Bone marrow (tissue), 2 donors: Measurements from ENCODE around the gene KIAA0319L.
"Not testable (repeated sequence)": the region's sequence is repeated elsewhere in the genome, so short reads cannot be mapped to it uniquely, and the experiment has no call there.

Source experiments
- DNase-seq, 2 donors: peaks; one replicate each; lab custom pipeline; 2025; lab: John Stamatoyannopoulos, UW

KIAA0319L gene

GRCh38 chr1:35580949-35581388, 23.8 kb upstream of the KIAA0319L start:
- no peak for DNase-seq

DNA sequence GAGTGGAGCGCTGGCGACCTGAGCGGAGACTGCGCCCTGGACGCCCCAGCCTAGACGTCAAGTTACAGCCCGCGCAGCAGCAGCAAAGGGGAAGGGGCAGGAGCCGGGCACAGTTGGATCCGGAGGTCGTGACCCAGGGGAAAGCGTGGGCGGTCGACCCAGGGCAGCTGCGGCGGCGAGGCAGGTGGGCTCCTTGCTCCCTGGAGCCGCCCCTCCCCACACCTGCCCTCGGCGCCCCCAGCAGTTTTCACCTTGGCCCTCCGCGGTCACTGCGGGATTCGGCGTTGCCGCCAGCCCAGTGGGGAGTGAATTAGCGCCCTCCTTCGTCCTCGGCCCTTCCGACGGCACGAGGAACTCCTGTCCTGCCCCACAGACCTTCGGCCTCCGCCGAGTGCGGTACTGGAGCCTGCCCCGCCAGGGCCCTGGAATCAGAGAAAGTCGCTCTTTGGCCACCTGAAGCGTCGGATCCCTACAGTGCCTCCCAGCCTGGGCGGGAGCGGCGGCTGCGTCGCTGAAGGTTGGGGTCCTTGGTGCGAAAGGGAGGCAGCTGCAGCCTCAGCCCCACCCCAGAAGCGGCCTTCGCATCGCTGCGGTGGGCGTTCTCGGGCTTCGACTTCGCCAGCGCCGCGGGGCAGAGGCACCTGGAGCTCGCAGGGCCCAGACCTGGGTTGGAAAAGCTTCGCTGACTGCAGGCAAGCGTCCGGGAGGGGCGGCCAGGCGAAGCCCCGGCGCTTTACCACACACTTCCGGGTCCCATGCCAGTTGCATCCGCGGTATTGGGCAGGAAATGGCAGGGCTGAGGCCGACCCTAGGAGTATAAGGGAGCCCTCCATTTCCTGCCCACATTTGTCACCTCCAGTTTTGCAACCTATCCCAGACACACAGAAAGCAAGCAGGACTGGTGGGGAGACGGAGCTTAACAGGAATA, 20.1 kb upstream of the KIAA0319L start:
- DNase-seq, result peak; percentile 60 to 91

GRCh38 chr1:35576766-35577070, 19.5 kb upstream of the KIAA0319L start:
- DNase-seq, result not testable (repeated sequence)

DNA sequence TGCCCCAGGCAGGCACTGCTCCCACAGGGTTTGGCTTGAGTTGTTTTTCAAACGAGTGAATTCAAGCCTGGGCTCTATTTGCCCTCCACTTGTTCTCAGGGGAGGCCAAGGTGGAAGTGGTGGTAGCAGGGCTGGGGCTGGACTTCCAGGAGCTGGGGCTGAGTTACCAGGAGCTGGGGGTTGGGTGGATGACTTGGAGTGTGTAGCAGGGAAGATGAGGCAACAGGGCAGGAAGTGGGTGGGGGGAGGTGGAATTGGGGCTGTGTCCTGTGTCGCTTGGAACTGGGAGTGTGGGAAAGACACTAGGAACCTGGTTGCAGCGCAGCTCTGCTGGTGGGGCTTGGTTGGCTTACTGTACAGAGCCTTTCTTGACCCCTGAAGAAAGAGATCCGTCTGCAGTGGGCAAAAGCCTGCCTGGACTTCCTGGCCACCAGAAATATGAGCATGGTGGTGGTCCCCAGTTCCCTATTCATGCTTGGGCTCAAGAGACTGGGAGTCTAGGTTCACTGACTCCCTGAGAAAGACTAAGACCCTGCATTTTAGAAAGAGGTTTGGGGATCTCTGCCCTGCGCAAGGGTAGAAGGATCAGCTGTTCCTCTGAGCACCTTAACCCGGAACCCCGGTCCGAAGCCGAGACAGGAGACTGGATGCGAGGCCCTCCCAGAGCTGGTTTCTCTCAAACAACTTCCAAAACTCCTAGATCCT, 19.0 kb upstream of the KIAA0319L start:
- DNase-seq, result no peak

GRCh38 chr1:35575416-35575958, 18.3 kb upstream of the KIAA0319L start:
- no peak for DNase-seq

- no peak for DNase-seq
Measured at GRCh38 chr1:35574655-35575415, 17.6 kb upstream of the KIAA0319L start.

DNA sequence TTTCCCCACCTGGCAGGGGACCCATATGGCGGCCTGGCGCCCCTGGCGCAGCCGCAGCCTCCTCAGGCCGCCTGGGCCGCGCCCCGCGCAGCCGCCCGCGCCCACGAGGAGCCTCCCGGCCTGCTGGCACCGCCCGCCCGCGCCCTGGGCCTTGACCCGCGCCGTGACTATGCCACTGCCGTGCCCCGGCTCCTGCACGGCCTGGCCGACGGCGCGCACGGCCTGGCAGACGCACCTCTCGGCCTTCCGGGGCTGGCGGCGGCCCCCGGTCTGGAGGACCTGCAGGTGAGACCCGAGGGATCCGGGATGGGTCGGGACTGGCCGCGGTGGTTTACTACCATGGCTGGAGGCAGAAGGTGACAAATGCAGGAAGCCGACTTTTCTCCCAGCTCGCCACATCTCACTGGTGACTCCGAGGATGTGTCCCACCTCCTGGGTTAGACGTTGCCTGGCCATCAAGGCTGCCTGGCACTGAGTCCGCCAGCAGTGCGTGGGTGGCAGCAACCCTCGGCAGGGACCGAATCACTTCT, 17.0 kb upstream of the KIAA0319L start:
- DNase-seq, result no peak

GRCh38 chr1:35573198-35574124, 16.3 kb upstream of the KIAA0319L start, which contains the start of gene TFAP2E:
TFAP2E (plus strand) TSS chr1:35573314; CDS start chr1:35573578, 264 bp downstream.
- no peak for DNase-seq

- DNase-seq, result no peak
Measured at GRCh38 chr1:35572296-35572695, 15.1 kb upstream of the KIAA0319L start.

DNA sequence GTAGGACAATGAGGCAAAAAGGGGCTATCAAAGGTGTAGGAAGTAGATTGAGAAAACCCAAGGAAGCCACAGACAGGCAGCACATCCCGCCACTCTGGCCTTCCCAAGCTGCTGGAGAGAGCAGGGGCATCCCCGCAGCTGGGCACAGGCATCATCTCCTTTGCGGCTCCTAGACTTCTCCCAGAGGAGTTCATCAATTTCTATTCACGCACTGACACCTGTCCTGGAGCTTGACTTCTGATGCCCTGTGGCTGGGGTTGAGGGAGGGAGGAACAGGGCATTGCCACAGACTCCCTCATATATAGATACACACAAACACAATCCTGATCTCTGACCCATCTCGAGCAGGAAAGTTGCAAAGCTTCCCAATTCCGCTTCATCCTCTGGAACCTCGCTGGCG, 14.1 kb upstream of the KIAA0319L start:
- no peak for DNase-seq

GRCh38 chr1:35570589-35571137, 13.5 kb upstream of the KIAA0319L start:
- no peak for DNase-seq

- DNase-seq, result no peak
Measured at GRCh38 chr1:35569936-35570335, 12.7 kb upstream of the KIAA0319L start.

- DNase-seq, result peak in 1 of 2 donors; percentile 62
Measured at GRCh38 chr1:35568975-35569395, 11.8 kb upstream of the KIAA0319L start.

DNA sequence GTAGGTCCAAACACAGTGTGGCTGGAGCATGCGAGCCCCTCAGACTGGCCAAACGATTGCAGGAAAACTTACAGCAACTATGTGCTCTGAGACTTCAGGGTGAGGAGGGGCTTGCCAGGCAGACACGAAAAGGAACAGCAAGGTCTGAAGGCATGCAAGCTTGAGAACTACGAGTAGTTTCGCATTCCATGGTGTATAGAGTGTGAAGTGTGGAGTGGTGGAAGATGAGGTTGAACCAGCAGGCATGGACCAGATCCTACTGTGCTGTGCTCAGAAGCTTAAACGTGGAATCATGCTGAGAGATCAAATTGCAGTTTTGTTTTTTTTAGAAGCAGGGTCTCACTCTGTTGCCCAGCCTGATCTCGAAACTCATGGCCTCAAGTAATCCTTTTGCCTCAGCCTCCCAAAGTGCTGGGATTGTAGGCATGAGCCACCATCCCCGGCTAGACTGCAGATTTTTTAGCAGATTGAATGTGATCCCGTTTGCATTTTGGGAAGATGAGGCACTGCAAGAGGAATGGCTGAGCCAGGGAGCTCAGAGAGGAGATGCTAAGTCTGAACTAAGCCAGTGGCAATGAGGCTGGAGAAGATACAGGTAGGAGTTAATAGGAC, 10.8 kb upstream of the KIAA0319L start:
- DNase-seq, result no peak

DNA sequence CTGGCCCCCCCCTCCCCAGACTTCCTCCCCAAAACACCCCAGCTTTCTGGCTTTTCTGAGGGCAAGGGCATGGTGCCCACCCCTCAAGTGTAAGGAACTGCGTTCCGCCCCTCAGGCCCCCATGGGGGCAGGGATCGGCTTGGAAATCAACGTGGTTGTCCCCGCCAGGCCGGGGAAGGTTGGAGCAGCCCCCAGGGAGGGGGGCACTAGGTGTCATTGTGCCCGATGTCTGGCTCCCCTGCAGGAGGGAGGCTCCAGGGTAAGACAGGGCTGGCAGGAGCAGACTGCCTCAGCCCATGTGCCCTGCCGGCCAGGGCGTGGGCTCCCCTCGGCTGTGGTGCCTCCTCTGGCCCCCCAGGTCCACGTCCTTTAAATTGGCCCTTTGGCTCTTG, 8.5 kb upstream of the KIAA0319L start:
- DNase-seq, result no peak

DNA sequence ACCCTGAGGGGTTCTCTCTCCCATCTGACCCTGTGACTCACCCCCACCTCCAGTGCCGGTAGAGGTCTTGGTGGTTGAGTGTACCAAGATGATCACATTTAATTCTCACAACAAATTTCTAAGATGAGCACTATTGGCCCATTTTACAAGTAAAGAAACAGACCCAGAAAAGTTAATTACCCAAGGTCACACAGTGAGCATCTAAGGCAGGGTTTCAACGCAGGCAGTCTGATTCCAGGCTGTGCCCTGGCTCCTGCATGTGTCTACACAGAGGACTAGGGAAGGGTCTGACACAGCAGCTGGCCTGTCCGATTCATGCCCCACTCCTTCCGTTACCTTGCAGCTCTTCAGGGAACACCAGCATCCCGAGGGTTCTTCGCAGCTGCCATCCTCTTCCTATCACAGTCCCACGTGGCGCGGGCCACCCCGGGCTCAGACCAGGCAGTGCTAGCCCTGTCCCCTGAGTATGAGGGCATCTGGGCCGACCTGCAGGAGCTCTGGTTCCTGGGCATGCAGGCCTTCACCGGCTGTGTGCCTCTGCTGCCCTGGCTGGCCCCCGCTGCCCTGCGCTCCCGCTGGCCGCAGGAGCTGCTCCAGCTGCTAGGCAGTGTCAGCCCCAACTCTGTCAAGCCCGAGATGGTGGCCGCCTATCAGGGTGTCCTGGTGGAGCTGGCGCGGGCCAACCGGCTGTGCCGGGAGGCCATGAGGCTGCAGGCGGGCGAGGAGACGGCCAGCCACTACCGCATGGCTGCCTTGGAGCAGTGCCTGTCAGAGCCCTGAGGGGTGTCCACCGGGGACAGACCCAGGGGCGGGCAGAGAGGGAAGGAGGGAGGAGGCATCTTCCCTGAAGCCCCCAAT, 7.9 kb upstream of the KIAA0319L start:
- no peak for DNase-seq

DNA sequence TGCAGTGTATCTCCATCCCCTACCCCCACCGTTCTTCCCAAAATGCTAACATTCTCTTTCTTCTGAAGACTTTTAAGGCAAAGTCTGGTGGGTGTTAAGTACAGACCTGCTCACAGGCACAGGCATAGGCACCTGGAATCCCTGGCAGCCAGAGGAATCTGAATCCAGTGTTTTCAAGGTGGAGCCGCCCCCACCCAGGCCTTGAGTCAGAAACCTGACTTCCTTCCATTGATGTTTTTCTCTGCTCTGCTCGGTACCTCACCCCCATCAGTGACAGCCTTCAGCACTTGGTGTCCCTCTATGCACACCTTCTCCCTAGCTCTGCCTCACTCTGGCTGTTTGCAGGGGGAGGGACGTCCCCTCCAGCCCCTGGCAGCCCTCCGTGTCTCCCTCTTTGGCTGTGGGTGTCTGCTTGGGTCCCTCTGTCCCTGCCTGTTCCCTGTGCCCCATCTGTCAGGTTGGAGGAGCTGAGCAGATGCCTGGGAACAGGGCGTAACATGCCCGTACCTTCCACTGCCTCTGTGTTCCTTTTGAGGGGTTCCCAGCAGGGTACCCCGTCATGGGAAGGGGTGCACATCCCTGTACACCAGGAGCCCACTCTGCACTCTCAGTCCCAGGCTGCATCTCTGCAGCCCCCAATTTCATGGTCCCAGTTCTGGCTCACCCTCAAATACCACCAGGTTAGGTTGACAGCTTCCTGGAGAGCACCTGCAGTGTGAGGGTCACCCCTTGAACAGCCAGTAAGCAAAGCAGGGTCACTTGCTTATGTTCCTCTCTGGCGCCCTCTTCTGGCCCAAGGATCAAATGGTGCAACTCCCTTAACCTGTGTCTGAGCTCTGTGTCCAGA, 7.1 kb upstream of the KIAA0319L start:
- peak; percentile 30 to 70 for DNase-seq

GRCh38 chr1:35563166-35563565, 6.0 kb upstream of the KIAA0319L start:
- no peak for DNase-seq
